Breast epithelium (tissue), 4 donors: Measurements from ENCODE around the gene CITED1. TPM values are rescaled to one million over a fixed set of nuclear protein-coding genes. Genes with fewer than 3 reads are reported as not detected.

Experiments
- DNase-seq, 2 donors: peaks; one replicate each; pipeline ENCODE4 v3.0.0-alpha.2; 2019; ENCODE audit warnings: low spot score in 2 of 2
- H3K27ac ChIP-seq, 2 donors: fragments of 200-600 bp; sonication (generic) in 1 of 2; one replicate each; pipeline ENCODE4 v1.5.1; 2016 to 2019; ENCODE audit warnings: mild to moderate bottlenecking in 1 of 2
- H3K27me3 ChIP-seq, 2 donors: fragments of 200-600 bp; sonication (generic) in 1 of 2; one replicate each; pipeline versions ENCODE4 v1.5.1 to v1.6.0; 2017 to 2019; ENCODE audit warnings: control low read depth in 1 of 2, mild to moderate bottlenecking in 1 of 2
- H3K36me3 ChIP-seq: fragments of 200-600 bp; one replicate; pipeline ENCODE4 v1.5.1; 2019
- H3K4me1 ChIP-seq, 2 donors: fragments of 200-600 bp; sonication (generic); one replicate each; pipeline ENCODE4 v1.5.1; 2016 to 2019; ENCODE audit warnings: control low read depth in 1 of 2
- H3K4me3 ChIP-seq, 3 donors: fragments of 200-600 bp; sonication (generic); 1 replicate in 2 of 3; 2 replicates in 1 of 3; pipeline ENCODE4 v1.5.1; 2016 to 2019; ENCODE audit warnings: mild to moderate bottlenecking in 3 of 3, moderate library complexity in 2 of 3
- H3K9me3 ChIP-seq, 2 donors: fragments of 200-600 bp; sonication (generic) in 1 of 2; one replicate each; pipeline ENCODE4 v1.5.1; 2016 to 2019; ENCODE audit warnings: control low read depth in 1 of 2
- POLR2A ChIP-seq: fragments of 450-650 bp; IDR thresholded peaks from one replicate; pipeline ENCODE4 v1.6.1; 2016; ENCODE audit warnings: antibody characterized with exemption, mild to moderate bottlenecking, moderate library complexity
- POLR2AphosphoS5 ChIP-seq, 3 donors: sonication (generic); formaldehyde crosslinking; IDR thresholded peaks; one replicate each; pipeline ENCODE4 v1.6.1; 2017; ENCODE audit warnings: antibody characterized with exemption in 3 of 3
- intact Hi-C: fragments of 100-400 bp; cut with DNase I; formaldehyde crosslinking; loops from one replicate; pipeline ENCODE4 v1.15.1; 2023; ENCODE audit warnings: low total_unique reads
- total RNA-seq, 3 donors: library from RNA; depleted of rRNA; stranded (reverse); fragments of >200 nt; gene quantifications; one replicate each; pipeline ENCODE4 v1.1.0, GENCODE V29; 2016
- TF ChIP-seq, protein P1 (sequence below), 3 donors: fragments of 450-650 bp; IDR thresholded peaks; one replicate each; pipeline ENCODE4 v1.5.1; 2016 to 2017; ENCODE audit warnings: antibody characterized with exemption in 3 of 3, mild to moderate bottlenecking in 3 of 3, moderate library complexity in 3 of 3

The CITED1 gene
- total RNA-seq, 3 donors from 2014 or later = 0.32 to 28.2 (median 24.6) TPM

GRCh38 chrX:72348247-72348979 lies 42.7 kb upstream of the CITED1 start:
- H3K36me3 ChIP-seq = no peaks in the 10 kb centered on the region
- intact Hi-C loops = no loop called here
- H3K27ac ChIP-seq = no peak overlapping the region
- TF ChIP-seq, protein P1, sequence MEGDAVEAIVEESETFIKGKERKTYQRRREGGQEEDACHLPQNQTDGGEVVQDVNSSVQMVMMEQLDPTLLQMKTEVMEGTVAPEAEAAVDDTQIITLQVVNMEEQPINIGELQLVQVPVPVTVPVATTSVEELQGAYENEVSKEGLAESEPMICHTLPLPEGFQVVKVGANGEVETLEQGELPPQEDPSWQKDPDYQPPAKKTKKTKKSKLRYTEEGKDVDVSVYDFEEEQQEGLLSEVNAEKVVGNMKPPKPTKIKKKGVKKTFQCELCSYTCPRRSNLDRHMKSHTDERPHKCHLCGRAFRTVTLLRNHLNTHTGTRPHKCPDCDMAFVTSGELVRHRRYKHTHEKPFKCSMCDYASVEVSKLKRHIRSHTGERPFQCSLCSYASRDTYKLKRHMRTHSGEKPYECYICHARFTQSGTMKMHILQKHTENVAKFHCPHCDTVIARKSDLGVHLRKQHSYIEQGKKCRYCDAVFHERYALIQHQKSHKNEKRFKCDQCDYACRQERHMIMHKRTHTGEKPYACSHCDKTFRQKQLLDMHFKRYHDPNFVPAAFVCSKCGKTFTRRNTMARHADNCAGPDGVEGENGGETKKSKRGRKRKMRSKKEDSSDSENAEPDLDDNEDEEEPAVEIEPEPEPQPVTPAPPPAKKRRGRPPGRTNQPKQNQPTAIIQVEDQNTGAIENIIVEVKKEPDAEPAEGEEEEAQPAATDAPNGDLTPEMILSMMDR (IDR thresholded peaks at IDR 0.05) = no peak
- TF ChIP-seq POLR2AphosphoS5 (IDR thresholded peaks at IDR 0.05) = no peak
- no peak for TF ChIP-seq POLR2A
- peaks cover 0 to 4% of the 10 kb centered on the region in 2 donors for H3K4me1 ChIP-seq
- H3K9me3 ChIP-seq = no peaks in the 10 kb centered on the region
- no peak for DNase-seq
- H3K4me3 ChIP-seq = no peak overlapping the region
- peaks cover 0 to 66% of the 10 kb centered on the region in 2 donors for H3K27me3 ChIP-seq

DNA sequence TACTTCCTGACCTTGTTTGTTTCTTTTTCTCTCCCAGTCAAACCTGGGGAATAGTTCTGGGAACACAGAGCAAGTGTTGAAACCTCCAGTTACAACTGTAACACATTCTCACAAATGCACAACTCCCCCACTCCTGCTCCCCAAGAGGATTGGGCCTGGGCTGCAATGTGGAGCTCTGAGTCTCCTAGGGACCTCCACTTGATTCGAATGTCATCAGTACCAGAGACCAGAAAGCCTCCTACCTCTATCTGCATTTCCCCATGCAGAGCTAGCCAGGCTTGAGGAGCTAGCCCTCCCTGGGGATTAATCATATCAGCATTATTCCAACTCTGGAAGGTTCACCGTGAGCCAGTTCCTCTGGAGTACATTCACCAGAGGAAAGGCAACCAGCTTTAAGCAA lies 41.7 kb upstream of the CITED1 start:
- DNase-seq = no peak
- Histone ChIP-seq H3K27ac (no peak overlapping the region), H3K27me3 (peaks cover 0 to 59% of the 10 kb centered on the region in 2 donors), H3K9me3 (no peaks in the 10 kb centered on the region), H3K4me3 (no peak overlapping the region), H3K36me3 (no peaks in the 10 kb centered on the region), H3K4me1 (peaks cover 0 to 3% of the 10 kb centered on the region in 2 donors)
- intact Hi-C loops = no loop called here
- TF ChIP-seq, protein P1 (IDR thresholded peaks at IDR 0.05) = no peak
- no peak for TF ChIP-seq POLR2A
- TF ChIP-seq POLR2AphosphoS5 (IDR thresholded peaks at IDR 0.05) = no peak

DNA sequence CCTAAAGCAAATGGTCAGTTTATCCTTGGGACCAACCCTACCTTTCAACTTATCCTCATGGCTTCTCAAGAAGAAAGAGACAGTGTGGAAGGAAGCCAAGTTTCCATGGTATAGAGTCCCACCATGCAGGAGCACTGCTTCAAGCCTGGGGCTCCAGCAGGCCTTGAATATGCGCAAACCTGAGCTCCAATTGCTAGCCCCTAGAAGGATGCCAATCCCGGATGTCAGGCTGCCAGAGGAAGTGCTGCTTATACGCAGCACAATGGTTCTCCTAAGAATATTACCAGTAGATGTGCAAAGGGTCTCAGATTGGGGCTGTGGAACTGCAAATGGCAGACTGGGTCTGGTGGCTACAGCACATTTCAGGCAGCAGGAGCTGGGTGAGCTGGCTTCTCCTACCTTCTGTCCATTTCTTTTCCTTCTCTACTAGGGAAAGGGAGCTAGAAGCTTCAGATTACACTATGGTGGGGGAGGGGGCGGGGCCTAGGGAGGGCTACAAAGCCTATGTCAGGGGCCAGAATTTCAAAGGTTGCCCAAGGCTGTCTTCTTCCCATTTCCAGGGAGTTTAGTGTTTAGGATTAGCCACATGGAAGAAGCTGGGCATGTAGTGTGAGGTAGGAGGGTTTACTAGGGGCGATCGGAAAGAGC lies 40.7 kb upstream of the CITED1 start:
- no peaks in the 10 kb centered on the region for H3K36me3 ChIP-seq

DNA sequence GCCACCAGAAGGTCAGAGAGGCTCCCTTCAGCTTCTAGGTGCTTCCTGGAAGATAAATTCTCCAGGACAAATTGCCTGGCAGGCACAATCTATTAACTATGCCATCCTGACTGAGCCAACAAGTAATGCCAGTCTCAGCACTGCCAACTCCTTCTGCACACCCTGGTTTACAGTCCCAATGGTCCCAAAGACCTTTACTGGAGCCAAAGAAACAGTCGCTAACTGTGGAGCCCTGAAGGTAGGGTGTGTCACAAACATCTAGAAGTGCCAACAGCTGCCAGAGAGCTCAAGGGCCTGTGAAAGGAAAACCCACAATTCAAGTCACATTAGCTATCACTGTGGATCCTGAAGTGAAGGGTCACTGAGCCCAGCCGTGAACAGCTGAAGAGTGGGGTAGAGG lies 34.9 kb upstream of the CITED1 start:
- intact Hi-C loops = no loop called here
- DNase-seq = no peak
- no peak overlapping the region for H3K27ac ChIP-seq
- H3K9me3 ChIP-seq = no peaks in the 10 kb centered on the region
- no peaks in the 10 kb centered on the region for H3K4me1 ChIP-seq
- no peak overlapping the region for H3K4me3 ChIP-seq
- H3K36me3 ChIP-seq = no peaks in the 10 kb centered on the region
- TF ChIP-seq, protein P1 (IDR thresholded peaks at IDR 0.05) = no peak
- TF ChIP-seq POLR2AphosphoS5 (IDR thresholded peaks at IDR 0.05) (no peak), POLR2A (no peak)
- H3K27me3 ChIP-seq = peaks cover 0 to 23% of the 10 kb centered on the region in 2 donors

More for the DNA sequence above, 40.7 kb upstream of the CITED1 start:
- TF ChIP-seq POLR2A (no peak), POLR2AphosphoS5 (IDR thresholded peaks at IDR 0.05) (no peak)
- TF ChIP-seq, protein P1 (IDR thresholded peaks at IDR 0.05) = no peak
- no peak for DNase-seq
- intact Hi-C loops = no loop called here
- no peaks in the 10 kb centered on the region for H3K4me1 ChIP-seq
- H3K27me3 ChIP-seq = peaks cover 0 to 52% of the 10 kb centered on the region in 2 donors
- H3K9me3 ChIP-seq = no peaks in the 10 kb centered on the region
- no peak overlapping the region for H3K27ac ChIP-seq
- H3K4me3 ChIP-seq = no peak overlapping the region

- DNase-seq = no peak
- H3K27ac ChIP-seq = no peak overlapping the region
- no peaks in the 10 kb centered on the region for H3K4me1 ChIP-seq
- H3K4me3 ChIP-seq = no peak overlapping the region
- no peaks in the 10 kb centered on the region for H3K36me3 ChIP-seq
- intact Hi-C loops = no loop called here
- H3K27me3 ChIP-seq = peaks cover 0 to 22% of the 10 kb centered on the region in 2 donors
- TF ChIP-seq POLR2AphosphoS5 (IDR thresholded peaks at IDR 0.05) (no peak), POLR2A (no peak)
- TF ChIP-seq, protein P1 (IDR thresholded peaks at IDR 0.05) = no peak
- no peaks in the 10 kb centered on the region for H3K9me3 ChIP-seq
Measured at GRCh38 chrX:72340041-72340440, 34.3 kb upstream of the CITED1 start.
